Activated naive CD4-positive, alpha-beta T cell treated with anti-CD3 and anti-CD28 coated beads, Interleukin-2, amount 50 U/mL, for 16 hours (primary cell): ENCODE measurements around the gene PIWIL1.

Experiments
- DNase-seq: peaks from one replicate; pipeline ENCODE4 v3.0.0-alpha.2; 2020

Gene PIWIL1

DNA sequence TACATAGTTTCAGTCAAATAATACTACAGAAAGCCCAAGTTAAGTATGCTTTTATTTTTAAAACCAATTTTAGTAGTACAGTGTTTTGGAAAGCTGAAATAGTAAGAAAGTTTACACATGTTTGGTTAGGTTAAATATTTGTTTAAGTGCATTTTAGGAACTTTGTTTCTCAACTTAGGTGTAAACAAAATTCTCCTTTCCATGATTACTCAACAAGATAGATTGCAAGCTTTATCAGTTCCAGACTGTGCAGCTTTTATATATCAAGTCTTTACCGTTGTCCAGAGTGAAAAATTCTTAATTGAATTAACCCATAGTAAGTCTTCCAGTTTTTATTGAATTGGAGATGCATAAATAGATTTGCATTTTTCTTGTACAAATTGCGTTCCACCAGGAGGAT lies 45.1 kb downstream of the PIWIL1 start:
- DNase-seq: no peak

DNA sequence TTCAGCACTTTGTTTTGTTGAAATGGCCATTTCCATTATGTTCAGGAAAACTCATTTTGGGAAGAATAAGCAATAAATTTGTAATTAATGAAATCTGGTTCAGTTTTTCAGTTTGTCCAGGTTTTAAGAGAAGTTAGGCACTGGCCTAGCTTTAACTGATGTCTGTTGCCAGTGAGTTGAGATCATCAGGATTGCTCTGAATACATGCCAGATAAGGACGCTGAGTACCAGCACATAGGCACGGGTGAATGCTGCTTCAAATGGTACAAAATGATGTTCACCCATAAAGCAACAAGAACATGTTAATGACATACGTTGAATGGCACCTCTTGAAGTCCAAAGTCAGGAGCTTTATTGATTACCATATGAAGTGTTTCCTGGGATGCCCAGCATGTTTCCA lies 46.5 kb downstream of the PIWIL1 start:
- no peak for DNase-seq

DNA sequence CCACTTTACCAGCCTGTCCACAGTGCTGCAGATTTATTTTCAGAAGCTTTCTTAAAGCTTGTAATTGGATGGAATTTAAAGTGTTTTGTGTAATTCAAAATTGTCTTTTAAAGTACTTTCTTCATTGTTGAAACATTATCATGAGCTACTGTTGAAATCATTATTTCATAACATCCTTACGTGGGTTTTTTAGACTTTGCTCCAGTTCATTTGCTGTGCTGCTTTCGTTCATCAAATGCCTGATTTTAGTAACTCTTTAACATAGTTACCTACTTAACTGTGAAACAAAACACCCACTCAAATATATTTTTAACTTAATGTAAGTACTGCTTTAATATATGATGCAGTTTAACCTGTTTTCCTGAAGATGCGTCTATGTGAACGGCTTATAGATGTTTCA lies 47.5 kb downstream of the PIWIL1 start:
- DNase-seq: no peak

DNA sequence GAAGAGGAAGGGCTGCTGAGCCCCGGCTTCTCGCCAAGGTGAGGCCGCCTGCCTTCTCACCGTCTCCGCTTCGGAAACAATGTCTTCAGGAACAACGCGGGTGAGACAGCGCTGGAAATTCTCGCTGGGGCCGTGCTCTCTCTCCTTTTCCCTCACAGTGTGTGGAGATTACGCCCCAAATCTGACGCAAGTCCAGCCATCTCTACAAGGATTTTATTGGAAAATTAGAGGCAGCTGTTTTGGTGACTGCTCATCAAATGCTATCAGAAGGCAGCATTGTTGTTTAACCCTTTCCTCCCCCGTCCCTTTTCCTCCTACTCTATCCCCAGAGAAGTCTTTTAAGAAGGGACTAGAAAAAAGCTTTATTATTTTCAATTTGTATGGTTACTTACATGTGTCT lies 53.5 kb downstream of the PIWIL1 start:
- no peak for DNase-seq

DNA sequence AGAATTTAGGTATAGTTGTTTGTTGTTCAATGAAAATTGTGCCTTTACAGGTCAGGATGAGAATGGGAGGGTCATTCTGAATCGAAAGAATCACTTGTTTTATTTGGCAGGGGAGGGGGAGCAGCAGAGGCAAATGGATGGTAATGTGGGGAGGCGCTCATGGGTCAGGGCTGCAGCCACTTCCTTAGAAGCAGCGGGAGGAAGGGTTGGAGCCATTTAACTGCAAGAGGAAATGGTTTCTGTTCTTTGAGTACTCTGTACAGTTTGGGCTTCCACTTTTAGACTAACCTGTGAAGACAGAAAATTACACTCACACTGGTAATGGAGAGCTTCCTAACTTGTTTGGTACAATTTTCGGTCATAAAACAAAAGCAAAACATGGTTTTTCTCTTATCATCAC lies 57.2 kb downstream of the PIWIL1 start:
- no peak for DNase-seq

DNA sequence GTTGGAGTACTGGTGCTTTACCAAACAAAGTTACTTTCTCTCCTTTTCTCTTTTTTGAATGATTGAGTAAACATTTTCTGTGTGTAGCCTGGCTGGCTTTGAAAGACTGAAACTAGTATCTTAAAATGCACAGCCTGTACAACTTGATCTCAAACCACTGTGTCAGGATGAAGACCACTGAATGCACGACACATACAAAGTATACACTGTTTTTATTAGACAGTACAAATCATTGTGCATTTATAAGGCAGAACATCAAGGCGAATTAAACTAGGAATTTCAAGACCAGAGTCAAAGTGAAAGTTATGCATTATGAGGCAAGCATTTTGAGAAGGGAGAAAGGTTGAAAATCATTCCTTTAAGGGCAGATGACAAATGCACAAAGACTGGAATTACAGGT lies 59.0 kb downstream of the PIWIL1 start:
- no peak for DNase-seq

DNA sequence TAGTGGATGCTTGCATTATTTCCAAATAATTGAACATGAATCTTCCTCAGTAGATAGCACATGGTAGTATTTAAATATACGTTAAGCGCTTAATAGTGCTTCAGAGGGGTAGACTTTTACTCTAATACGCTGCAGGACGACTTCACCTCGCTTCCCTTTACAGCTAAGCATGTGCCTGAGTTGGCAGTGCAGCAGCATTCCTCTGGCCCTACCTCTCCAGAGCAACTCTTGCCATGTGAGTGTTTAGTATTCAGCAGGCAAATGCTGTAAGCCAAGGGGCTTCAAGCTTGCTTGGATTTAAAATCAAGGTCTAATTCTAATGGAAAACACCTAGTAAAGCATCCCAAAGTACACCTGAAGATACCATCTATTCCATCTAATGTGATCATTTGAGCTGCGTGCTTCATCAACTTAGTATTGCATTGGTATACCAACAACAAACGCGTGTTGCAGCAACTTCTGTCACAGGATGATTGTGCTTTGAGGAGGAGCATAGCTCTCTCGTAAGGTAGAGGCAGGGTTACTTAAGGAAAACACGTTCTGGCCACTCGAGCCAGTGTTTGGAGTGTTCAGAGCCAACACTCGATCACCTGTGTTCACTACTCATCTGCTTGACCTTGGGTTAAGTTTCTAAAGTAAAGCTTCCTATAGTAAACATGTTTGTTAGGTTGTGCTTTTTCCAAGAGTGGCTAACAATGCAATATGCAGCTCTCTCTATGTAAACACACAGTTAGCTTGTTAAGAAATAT lies 60.6 kb downstream of the PIWIL1 start:
- no peak for DNase-seq

DNA sequence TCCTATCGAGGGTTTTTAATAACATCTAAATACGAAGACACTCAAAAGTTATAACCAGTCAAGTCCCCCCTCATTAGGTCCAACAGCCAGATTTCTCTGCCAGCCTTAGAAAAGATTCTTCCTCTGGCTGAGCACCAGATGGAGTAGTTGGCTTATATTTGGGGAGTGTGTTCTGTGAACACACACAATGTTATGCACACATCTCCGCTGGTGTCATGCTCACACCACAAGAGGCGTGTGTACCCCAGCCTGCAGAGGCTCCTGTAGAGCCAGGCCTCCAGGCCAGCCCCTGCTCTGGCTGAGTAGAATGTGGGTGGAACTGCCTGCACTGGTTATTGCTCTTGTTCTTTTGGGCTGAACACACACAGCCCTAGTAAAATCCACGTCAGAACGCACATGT lies 64.0 kb downstream of the PIWIL1 start:
- DNase-seq: no peak

DNA sequence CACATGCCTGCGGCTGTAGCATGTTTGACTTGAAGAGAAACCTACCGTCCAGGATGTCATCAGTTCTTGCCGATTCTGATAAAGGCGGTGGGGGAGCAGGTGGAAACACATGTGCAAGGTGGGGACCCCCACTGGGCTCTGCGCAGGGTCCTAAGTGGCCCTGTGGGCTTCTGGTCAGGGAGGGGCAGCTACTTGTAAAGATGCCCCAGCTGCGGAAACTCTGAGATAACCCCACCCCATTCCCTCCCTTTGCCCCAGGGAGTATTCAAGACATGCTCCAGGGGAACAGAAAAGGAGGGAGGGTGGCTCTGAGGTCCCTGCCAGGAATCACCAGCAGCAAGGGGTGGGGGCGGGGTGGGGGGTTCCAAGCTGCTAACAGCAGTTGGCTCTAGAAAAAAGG lies 67.6 kb downstream of the PIWIL1 start:
- DNase-seq: no peak

DNA sequence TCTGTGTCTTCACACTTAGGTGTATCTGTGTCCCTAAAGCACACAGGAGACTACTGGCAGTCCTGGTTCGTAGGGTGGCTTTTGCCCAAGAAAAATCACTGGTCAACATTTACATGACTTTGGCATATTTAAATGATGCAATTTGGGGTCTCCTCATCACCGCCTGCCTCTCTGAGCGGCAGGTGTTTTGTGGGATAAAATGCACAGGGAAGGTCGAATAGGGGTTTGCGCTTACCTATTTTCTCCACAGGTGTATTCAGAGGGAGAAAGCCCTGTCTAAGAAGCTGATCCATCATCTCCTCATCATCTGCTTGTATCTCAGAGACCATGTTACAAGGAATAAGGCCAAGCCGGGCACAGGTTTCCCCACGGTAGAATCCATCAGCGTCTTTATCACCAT lies 74.7 kb downstream of the PIWIL1 start:
- DNase-seq: no peak

DNA sequence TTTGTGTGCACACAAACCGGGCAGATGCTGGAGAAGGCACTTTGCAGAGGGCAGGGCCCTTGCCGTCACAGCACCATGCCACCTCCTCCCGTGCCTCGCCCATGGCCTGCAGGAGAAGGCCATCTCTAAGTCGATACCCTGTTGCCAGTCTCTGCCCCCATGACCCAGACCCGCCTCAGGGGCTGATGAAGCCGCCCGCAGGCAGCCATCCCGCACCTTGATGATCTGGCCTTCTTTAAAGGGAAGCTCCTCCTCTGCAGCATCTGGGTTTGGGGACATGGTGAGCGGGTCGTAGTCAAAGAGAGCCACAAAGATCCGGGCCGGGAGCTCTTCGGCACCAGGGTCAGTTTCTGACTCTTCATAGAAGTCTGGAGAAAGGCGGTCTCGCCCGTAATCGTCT lies 76.2 kb downstream of the PIWIL1 start:
- no peak for DNase-seq

DNA sequence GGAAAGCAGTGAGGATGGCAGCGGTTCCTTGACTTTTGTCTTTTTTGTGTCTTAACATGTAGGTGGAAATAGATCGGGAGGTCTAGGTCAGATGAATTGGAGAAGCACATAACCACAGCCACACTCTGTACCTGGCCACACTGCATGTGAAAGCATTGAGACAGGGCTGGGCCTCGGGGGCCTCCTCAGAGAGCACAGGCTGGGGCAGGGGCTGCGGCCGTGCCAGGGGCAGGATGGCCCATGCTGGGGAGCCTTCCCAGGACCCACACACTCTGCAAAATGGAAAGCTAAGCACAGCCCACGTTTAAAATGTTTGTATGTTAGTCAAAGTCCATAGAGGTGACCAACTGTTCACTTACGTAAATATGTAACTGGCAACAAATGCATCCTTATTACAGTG lies 76.7 kb downstream of the PIWIL1 start:
- DNase-seq: no peak

DNA sequence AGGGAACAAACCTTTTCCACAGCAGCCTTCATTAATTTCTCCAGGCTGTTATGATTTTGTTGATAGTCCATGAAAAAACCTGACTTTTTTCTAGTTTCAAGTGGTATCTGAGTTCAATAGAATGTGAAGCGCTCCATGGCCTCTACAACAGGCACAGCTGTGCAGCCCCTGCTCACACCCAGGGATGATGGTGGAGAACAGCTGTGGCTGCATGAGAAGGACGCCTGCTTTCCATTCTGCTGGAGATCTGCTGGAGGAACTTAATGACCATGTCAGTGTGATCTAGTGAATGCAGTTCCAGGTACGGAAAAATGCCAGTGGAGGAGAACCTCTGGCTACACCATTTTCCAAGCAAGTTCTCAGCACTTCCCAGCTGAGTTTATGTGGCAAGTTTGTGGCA lies 80.6 kb downstream of the PIWIL1 start:
- no peak for DNase-seq

DNA sequence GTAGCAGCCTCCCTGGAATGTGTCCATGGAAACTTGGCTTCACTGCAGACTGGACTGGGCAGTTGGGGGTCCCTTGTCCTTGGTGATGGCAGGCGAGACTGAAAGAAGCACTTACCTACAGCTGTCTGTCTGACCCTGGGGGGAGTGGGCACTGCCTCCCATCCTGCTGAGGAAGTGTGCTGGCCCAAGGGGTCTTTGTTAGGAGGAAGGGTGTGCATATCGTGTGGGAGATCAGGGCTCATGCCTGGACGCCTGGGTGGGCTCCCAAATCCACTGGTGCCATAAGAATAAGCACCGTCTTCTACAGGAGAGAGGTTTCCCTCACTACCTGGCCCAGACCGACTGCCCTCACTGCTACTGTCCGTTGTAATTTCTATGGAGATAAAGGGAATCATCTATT lies 81.4 kb downstream of the PIWIL1 start:
- no peak for DNase-seq

DNA sequence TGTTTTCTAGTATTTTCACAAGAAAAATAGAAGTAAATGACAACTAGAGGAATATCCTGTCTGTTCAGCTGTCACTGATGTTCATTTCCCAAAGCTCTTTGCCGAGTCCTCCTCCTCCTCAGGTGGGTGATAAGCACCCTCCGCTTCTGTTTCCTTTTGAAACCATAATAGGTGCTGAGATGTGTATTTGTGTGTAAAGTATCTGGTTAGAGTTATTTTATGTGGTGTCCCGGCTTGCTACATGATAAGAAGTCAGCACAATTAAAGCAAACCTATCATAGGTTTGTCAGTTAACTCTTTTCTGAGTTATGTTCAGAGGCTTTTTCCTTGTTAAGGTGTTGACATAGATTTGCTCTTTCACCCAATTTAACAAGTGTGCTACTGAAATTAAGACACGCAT lies 82.4 kb downstream of the PIWIL1 start:
- DNase-seq: no peak

DNA sequence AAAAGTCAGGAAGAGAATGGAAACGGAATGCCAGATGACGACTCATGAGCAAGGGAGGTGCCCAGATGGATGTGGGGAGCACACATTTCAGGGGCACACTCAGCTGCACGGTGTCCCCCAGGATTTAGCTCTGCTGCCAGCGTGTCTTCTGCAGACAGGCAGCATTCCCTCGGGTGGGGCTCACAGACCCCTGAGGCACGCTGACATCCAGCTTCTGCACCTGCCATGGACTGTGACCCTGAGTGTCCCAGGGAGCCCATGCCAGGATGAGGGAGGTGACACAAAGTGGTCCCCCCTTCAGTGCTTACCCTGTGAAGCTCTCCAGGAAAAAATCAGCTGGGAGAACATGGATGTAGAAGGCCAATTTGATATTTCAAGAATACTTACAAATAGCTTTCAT lies 84.2 kb downstream of the PIWIL1 start:
- no peak for DNase-seq
